Measurements from ENCODE around the gene SNAP47.

The SNAP47 gene

DNA sequence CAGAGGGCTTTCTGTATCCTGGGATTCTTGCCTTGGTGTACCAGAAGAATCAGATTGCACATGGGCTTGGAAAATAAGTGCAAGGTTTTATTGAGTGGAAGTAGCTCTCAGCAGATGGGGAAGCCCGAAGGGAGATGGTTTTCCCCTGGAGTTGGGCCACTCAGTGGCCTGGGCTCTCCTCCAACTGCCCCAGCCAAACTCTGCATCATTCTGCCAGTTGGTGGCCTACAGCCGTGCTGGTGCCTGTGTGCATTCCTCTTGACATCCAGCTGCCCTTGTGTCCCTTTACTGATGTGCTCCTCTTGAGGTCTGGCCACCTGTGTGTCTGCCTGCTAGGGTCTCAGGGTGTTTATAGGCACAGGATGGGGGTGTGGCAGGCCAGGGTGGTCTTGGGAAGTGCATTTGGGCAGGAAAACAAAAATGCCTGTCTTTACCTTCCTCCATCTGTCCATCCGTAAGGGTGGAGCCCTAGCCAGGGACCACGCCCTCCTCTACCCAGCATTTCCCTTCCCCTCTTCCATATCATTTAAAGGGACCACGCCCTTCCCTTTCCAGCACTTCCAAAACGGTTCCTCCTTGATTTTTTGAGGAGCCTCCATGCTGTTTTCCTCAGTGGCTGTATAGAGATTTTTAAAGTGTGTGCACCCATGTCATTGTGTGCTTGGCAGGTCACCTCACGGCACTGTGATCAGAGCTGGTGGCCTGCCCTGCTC is 18.9 kb downstream of the SNAP47 start:
- DNase-seq, result no peak

DNA sequence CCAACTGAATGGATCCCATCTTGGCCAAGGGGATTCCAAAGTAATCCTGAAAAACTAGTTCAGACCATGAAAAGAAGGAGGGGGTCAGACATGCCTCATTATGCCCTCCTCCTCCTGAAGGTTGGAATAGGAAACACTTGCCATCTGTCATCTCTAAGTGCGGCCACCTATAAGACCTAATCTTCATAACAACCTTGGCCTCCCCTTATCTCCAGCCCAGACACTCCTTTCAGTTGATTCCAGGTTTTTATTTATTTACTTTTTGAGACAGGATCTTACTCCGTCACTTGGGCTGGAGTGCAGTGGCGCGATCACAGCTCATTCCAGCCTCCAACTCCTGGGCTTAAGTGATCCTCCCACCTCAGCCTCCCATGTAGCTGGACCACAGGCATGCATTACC is 19.7 kb downstream of the SNAP47 start:
- no peak for DNase-seq

DNA sequence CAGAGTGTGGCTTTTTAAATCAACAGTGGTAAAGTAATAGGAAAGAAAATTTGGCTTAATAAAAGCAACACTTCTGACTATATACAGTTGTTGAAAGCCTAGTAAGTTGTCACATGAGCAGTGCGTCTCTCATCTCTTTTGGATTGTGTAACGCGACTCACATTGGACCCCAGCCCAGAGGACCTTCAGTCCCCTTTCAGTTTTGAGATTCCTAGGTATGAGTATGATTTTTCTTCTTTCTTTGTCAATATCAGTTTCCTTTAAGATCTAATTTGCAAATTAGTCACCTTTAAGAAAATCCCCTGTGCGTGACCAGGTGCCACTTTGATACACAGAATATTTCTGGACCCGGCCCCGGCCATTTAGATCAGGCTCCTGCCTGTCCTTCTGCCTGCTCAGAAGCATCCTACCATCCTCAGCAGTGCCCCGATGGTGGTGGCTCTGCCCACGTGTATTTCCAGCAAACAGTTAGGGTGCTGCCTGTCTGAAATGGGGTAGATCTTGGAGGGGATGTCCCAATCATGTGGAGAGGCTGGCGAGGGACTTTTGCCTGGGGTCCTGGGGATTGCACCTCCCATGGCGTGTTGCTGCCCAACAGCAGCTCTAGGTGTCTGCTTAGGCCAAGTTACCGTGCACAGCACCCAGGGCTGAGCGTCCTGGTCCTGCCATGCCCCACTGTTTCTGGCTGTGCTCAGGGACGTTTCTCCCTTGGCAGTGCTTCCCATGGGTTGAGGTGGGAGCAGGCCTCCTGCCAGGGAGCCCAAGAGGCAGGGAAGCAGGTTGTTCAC is 21.1 kb downstream of the SNAP47 start:
- DNase-seq, result no peak

DNA sequence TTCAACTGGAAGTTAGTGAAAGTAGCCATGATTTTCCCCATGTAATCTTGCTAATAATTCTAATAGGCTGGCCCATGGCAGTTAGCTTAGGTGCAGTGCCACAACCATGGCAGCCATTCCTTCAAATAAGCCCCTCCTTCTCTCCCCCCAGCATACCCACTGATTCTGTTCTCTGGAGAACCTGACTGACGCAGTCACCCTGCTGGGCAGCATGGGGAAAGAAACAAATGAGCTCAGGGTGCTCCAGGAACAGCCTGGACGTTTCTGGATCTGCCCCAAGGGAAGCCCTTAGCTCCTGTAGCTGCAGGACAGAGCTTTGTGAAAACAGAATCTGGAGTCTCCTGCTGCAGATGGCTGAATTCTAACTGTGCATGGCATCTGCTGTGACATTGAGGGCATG is 22.5 kb downstream of the SNAP47 start:
- DNase-seq, result no peak

DNA sequence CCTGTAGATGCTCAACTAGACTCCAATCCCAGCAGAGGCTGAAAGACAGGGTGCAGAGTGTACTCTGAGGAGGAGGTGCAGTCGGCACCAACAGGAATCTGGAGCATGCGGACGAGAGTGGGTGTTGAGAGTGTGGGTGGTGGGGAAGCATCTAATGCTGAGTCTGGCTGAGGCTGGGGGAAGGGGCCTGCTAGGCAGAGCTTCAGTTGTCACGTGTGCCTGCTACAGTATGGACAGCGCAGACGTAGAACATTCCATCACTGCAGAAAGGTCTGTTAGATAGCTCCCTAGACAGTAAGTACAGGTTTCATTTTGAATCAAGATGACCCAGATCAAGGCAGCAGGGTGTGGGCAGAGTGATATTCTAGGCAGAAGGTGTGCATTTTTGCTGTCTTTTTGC is 23.1 kb downstream of the SNAP47 start:
- no peak for DNase-seq

DNA sequence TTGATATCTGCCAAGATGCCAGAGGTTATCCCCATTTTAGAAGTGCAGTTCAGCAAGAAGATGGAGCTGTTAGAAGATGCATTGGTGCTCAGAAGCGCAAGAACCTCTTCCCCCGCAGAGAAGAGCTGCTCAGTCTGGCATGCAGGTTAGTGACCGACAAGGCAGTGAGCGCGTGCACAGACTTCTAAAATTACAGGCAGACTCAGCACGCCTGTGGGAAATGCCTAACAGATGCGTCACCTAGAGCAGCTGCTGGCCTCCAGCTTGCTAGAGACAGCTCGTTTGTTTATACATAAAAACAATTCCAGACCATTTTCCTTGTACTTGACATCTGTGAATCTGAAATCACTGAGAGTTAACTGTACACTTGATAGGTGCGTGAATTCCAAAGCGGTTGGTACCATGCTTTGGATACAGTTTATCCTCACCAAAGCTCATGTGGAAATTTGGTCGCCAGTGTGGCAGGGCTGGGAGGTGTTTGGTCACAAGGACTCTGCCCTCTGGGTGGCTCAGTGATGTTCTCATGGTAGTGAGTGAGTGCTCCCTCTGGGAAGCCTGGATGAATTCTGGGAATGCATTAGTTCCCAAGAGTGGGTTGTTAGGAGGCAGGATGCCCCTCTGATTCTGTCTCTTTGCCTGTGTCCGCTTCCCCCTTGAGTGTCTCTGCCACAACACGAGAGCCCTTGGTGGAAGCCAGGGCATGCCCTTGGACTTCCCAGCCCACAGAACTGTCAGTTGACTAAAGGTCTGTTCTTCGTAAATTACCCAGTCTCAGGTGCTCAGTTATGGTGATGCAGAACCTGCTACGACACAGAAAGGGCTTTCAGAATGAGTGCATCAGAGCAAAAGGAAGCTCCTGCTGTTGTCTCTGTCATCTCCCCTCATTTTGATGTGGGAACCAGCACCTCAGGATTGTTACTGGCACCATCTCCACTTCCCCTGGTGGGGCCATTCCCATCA is 24.4 kb downstream of the SNAP47 start:
- peak; percentile 82 for DNase-seq

DNA sequence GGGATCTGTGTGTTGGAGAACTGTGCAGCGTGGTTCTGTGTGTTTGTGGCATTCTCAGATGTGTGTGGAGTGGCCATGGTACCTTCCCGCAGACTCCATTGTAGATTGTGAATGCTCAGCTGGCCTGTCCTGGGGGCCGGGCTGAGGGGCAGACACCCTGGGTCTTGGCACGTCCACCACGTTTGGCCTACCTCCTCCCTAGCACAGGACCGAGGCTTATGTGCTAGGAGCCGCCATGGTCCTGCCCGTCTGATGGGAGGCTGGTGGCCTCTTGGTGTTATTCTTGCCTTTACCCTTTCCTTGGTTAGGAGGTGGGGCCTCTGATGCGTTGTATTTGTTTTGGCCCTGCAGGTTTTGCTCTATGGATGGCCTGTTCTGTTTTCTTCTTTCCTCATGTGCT is 25.1 kb downstream of the SNAP47 start:
- no peak for DNase-seq

DNA sequence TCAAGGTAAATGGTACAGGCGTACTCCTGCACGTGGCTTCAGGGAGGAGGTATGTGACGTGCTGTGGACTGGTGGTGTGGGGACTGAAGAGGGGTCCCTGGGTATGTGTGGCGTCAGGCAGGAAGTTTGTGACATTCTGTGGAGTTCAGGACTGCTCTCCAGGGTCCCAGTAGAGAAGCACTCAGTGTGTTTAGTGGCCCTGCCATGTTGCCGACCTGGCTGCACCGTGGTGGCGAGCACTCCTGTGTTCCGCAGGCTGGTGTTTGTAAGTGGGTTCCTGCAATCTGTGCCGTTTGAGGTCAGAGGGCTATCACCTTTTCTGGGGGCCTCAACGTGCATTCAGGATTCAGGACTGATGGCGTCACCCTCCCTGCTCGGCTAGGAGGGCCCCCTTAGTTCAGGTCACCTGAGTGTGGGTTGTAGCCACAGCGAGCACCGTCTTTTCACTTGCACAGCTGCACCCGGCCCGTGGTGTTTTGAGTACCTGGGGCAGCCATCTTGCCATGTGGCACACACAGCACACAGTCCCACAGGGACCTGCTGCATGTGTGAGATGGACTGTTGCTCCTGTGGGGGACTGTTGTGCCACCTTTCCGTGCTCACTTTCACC is 26.5 kb downstream of the SNAP47 start:
- DNase-seq, result no peak

DNA sequence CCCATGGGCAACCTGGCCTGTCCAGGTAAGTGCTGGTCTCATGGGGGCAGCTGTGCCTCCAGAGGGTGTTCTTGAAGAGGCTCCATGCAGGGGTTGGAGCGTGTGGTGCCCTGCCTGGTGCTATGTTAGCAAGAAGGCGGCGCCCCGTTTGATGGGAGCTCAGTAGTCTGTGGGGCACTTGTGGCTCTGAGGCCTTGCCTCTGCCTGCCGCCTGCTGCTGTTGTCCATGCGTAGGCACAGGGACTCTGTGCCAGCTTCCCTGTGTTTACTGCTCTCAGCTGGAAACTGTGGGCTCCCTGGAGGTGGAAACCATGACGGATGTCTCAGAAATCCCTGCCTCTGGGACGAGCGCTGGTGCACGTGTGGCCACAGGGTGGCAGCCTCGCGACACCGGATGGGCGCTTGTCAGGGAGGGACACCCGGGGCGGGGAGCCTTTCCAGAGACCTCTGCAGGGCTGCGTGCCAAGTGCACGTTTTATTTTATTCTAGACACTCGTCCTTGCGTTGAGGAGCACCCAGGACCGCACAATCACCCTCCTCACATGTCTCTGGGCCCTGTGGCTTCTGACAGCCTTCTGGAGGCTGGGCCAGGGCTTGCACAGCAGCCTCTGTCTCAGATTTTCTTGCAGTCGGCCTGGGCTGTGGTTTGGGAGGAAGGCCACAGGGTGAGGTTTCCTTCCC is 27.1 kb downstream of the SNAP47 start:
- DNase-seq, result peak; percentile 83

DNA sequence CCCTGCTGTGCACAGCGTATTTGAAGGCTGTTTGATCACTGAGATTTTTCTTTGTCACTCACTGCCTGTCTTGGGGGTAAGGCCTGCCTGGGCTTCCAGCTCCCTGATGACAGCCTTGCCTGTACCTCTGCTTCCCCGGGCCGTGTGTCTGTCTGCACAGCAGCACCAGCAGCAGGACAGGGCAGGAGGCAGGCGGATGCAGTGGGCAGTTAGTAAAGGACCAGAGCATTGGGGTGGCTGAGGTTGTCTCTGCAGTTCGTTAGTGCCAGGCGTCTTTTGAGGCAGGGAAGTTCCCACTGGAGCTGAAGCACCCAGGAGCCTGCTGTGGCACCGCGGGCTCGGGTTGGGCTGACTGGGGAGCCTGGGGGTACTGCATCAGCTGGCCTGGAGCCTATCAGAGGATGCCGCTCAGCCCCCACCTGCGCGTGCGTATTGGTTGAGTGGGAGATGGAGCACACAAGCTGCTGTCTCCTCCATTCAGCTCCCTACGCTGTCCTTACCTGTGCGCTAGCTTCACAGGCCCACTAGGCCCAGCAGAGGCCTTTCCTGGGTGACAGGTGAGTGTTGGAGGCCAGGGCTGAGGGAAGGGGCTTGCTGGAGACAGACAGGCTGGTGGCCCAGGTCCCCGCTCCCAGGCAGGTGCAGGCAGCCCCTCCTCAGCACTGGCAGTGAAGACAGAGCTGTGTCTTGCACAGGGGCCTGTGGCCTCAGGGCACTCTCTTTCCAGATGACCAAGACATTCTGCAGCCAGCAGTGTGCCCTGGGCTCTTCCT is 28.2 kb downstream of the SNAP47 start:
- DNase-seq, result no peak

DNA sequence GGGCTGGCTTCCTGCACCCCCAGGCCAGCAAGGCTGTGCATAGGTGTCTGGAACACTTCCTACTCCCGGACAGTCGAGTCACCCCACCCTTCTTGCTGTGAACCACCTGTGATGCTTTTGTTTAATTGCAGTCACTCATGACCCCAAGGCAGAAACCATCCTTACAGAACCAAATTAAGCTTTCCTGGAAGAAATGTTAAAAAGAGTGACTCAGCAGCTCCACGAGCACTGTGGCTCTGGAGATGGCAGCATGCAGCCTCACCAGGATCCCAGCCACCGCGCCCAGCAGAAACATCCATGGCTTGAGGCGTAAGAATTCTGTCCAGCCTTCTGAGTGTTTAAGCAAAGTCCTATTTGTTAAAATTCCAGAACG is 28.8 kb downstream of the SNAP47 start:
- DNase-seq, result no peak

DNA sequence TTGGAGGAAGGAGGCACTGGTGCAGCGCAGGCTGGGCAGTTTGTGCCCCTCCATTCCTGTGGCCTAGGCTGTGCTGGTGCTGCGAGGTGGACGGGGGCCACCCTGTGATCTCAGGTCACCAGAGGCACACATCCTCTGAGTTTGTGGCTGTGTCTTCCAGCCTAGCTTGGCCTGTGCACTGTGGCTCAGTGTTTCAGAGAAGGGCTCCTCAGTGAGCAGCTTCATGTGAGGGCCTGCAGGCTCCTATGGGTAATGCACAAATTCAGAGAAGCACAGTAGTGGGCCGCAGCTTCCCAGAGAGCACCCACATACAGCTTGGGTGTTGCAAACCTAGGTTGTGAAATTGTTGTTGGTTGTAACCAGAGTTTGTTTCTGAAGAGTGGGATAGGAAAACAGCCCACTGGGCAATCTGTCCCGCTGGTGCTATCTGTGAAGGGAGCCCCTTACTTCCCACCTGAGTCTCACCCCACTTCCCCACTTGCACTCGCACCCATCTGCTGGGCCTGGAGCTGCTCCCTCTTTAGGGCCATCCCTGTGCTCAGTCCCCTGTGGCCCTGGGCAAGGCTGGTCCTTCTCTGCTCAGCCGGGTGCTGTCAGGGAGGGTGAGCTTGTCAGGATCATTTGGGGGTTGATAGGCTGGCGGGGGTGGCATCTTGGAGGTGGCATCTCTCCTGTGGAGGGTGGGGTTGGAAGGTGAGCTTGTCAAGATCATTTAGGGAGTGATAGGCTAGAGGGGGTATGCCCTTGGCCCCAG is 30.2 kb downstream of the SNAP47 start:
- no peak for DNase-seq

DNA sequence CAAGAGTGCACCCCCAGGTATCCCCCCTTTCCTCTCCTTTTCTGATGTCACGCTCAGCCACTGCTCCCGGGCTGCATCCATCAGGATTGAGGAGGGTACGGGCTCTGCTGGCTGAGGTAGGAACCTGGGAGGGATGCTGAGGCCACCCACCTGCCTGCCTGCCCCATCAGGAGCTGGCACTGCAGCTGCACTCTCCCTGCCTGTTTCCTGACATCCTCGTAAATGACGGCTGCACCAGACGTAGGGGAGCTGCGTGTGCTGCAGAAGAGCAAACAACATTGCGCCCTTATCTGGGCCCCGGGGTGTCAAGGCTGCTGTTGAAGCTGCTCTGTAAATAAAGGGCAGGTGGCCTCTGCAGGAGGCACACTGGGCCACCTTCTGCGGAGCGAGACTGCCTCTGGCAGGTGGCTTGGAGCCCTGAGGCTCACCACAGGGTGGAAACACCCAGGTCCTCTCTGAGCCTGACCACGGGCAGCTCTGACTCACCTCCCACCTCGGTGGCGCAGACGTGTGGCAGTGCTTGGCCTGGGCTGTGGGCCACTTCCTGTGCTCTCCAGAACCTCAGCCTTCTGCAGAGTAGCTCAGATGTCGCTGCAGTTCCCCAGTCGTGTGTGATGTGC is 30.9 kb downstream of the SNAP47 start:
- peak; percentile 82 for DNase-seq

DNA sequence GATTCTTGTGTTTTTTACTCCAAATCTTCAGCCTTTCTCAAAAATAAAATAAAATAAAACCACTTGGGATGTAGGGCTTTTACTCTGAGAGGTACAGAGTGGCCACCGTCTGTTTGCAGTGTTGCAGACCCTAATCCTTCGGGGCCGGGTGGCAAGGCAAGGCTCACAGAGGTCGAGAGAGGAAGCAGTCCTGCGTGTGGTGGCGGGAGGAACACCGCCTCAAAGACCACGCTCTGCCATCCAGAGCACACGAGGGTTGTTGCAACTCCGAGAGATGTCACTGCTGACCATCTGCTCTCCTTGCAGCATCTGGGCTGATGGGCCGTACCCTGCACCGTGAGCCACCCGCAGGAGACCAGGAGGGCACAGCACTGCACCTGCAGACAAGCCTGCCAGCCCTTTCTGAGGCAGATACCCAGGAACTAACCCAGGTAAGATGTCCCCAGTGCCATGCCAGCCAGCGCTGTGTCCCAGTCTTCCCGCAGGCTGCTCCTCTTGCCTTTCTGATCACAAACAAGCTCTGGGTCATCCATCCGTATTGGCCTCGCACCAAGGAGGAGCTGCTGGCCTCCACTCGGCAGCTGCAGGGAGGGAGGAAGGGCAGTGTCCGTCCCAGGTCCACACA is 31.5 kb downstream of the SNAP47 start:
- DNase-seq, result no peak

DNA sequence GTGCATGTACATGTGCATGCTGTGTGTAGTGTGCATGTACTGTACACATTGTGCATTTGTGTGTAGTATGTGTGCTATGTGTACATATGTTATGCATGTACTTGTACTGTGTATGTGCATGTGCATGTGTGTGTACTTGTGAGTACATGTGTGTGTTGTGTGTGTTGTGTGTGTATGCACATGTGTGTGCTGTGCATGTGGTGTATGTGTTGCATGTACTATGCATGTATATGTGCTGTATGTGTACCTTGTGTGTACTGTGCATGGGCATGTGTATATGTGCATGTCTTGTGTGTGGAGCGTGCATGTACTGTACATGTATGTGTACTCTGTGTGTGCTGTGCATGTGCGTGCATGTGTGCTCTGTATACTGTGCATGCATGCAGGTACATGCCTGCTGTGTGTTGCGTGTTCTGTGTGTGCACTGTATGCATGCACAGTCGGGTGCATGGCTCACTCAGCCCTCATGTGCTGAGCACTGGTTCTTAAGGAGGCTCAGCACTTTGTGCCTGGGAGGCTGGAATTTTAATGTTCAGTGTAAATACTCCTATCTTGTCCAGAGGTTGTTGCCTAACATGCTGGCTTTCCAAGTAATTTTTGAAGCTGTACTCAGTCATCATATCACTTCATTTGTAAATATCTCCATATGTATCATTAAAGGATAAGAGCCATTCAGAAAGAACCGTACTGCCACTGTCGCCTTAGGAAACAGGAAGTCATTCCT is 32.3 kb downstream of the SNAP47 start:
- DNase-seq, result no peak

DNA sequence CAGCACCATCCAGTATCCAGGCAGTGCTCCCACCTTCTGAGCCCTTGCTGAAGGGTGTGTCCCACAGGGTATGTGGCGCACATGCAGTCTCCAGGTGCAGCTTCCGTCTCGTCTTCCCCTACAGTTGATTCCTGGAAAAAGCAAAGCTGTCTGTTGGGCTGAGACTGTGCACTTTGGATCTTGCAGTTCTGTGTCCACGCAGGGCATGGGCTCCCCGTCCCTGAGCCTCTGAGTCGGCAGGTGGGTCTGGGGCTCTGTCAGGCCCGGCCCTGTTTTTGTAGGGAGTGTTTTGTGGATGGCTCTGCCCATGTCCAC is 32.8 kb downstream of the SNAP47 start:
- no peak for DNase-seq

DNA sequence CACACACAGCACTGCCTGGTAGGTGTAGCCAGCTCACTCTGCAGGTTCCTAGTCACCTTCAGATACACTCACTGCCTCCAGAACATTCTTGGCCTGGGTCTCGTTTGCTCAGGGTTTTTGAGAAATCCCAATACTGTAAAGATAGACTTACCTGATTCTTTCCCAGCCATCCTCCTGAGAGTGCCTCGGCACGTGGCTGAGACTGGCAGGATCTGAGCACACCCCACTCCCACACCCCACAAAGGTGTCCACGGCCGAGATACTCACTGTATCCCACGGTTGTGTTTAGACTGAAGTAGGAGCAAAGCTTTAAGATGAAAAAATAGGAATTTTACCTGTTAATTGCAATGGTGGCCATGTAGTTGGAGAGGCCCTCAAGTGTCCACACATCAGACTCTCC is 33.4 kb downstream of the SNAP47 start:
- no peak for DNase-seq

DNA sequence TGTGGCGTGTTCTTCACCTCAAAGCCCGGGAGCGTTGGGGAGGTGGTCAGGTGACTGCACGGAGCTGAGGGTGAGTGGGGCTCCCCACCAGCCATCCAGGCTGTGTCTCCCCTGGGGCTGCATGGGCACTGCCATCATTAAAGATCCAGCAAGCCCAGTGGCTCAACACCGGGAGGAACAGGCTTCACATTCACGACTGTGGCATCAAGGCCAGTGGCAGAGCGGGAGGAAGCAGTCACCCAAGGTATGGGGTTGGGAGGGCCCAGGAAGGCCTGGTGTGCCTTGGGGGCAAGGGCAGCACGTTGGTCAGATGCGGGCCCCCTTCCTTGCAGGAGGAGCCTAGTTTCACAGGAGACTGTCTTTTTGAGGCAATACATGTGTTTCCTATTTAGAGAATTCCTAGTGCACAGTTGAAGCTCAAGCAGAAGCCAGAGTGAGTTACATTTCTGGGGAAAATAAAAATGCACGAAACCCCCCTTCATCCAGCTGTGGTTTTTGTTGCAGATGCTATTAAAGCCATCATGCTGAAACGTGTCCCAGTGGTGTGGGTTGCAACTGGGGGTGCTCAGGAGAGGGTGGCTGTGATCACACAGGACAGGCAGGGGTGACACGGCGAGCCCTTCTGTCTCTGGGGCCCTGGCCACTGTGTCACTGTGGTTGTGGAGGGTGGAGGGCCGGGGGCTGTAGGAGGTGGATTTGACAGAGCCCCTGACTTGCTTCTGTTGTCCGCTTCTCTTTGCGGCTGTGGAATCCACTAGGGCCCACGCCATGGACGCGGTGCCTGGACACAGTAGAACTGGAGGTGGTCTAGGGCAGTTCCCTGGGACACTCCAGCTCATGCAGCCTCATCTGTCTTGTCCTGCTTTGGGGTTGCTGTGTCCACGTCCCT is 34.1 kb downstream of the SNAP47 start:
- no peak for DNase-seq

Data from NCI-H2171 (cell line).